ENCODE results near the gene TAOK2. TPM values are rescaled to one million over a fixed set of nuclear protein-coding genes. Genes with fewer than 3 reads are reported as not detected.
"Not testable (repeated sequence)": the region's sequence is repeated elsewhere in the genome, so short reads cannot be mapped to it uniquely, and the experiment has no call there.

Gene TAOK2
- total RNA-seq, 6 donors from 2014 or later, result 70.2 to 195 (median 81.5) TPM

DNA sequence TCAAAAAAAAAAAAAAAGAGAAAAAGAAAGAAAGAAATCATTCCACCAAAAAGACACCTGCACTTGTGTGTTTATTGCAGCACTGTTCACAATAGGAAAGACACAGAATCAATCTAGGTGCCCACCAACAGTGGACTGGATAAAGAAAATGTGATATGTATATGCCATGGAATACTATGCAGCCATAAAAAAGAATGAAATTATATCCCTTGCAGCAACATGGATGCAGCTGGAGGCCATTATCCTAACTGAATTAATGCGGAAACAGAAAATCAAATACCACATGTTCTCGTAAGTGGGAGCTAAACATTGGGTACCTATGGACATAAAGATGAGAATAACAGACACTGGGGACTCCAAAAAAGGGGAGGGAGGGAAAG is 43.6 kb downstream of the TAOK2 start:
- Histone ChIP-seq H3K27ac (no peak overlapping the region), H3K27me3 (peaks cover 0 to under 1% (median 0%) of the 10 kb centered on the region in 4 donors), H3K9me3 (no peaks in the 10 kb centered on the region), H3K4me3 (no peak overlapping the region), H3K36me3 (no peaks in the 10 kb centered on the region), H3K4me1 (peaks cover 10 to 14% (median 12%) of the 10 kb centered on the region in 4 donors)
- DNase-seq (no peak), ATAC-seq (ENCODE audit: low FRiP score in 2 of 2) (no peak)
- TF ChIP-seq POLR2AphosphoS5 (IDR thresholded peaks at IDR 0.05), result no peak
- TF ChIP-seq POLR2A (IDR thresholded peaks at IDR 0.05), result no peak
- no peak for TF ChIP-seq EP300 (IDR thresholded peaks at IDR 0.05)
- TF ChIP-seq, protein P1, sequence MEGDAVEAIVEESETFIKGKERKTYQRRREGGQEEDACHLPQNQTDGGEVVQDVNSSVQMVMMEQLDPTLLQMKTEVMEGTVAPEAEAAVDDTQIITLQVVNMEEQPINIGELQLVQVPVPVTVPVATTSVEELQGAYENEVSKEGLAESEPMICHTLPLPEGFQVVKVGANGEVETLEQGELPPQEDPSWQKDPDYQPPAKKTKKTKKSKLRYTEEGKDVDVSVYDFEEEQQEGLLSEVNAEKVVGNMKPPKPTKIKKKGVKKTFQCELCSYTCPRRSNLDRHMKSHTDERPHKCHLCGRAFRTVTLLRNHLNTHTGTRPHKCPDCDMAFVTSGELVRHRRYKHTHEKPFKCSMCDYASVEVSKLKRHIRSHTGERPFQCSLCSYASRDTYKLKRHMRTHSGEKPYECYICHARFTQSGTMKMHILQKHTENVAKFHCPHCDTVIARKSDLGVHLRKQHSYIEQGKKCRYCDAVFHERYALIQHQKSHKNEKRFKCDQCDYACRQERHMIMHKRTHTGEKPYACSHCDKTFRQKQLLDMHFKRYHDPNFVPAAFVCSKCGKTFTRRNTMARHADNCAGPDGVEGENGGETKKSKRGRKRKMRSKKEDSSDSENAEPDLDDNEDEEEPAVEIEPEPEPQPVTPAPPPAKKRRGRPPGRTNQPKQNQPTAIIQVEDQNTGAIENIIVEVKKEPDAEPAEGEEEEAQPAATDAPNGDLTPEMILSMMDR (IDR thresholded peaks at IDR 0.05), result no peak
- WGBS, 2 donors, result 95 to 97% methylated on average over 2 of the region's 2 CpGs

DNA sequence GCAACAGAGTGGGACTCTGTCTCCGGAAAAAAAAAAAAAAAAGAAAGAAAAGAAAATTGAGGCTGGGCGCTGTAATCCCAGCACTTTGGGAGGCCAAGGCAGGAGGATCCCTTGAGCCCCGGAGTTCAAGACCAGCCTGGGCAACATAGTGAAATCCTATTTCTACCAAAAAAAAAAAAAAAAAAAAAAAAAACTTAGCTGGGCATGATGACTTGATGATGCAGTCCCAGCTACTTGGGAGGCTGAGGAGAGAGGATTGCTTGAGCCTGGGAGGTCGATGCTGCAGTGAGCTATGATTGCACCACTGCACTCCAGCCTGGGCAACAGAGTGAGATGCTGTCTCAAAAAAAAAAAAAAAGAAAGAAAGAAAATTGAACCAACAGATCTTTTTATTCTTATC is 44.3 kb downstream of the TAOK2 start:
- not testable (repeated sequence) for H3K36me3 ChIP-seq; DNase-seq; H3K4me3 ChIP-seq; H3K27ac ChIP-seq; H3K9me3 ChIP-seq; H3K27me3 ChIP-seq; ATAC-seq (ENCODE audit: low FRiP score in 2 of 2)
- 82 to 87% methylated on average over 4 of the region's 4 CpGs for WGBS, 2 donors
- H3K4me1 ChIP-seq, result peaks cover 10 to 14% (median 12%) of the 10 kb centered on the region in 4 donors

GRCh38 chr16:30018731-30019158 is 45.1 kb downstream of the TAOK2 start:
- Histone ChIP-seq H3K4me1 (peaks cover 10 to 14% (median 12%) of the 10 kb centered on the region in 4 donors), H3K27me3 (no peaks in the 10 kb centered on the region), H3K27ac (no peak overlapping the region), H3K9me3 (no peaks in the 10 kb centered on the region), H3K36me3 (no peaks in the 10 kb centered on the region), H3K4me3 (no peak overlapping the region)
- no peak for DNase-seq
- no peak for ATAC-seq (ENCODE audit: low FRiP score in 2 of 2)
- WGBS, 2 donors, result 64 to 70% methylated on average over 4 of the region's 4 CpGs
- TF ChIP-seq POLR2AphosphoS5 (IDR thresholded peaks at IDR 0.05) (no peak), EP300 (IDR thresholded peaks at IDR 0.05) (no peak), POLR2A (IDR thresholded peaks at IDR 0.05) (no peak)
- TF ChIP-seq, protein P1 (IDR thresholded peaks at IDR 0.05), result no peak

DNA sequence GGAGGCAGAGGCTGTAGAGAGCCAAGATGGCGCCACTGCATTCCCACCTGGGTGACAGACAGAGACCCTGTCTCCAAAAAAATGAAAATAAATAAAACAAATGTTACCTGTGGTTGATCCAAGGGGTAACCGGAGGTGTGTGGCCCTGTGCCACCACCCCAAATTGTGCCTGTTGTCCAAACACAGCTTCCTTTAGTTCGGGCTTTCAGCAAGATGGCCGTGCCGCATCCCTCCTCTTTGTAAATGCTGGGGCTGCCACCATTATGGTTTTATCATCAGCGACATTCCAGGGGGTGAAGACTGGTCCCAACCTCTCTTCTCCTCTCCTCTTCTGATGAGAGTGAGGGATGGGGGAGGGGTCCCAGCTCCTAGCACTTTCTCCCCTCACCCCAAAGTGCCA is 49.2 kb downstream of the TAOK2 start, which contains the start of gene C16orf92:
C16orf92 (plus strand) TSS at position 312 of the 400 bp plus-strand sequence. CDS start 143 bp downstream, outside the sequence.
- 82 to 84% methylated on average over 6 of the region's 6 CpGs for WGBS, 2 donors
- Histone ChIP-seq H3K4me1 (peaks cover 10 to 14% (median 12%) of the 10 kb centered on the region in 4 donors), H3K9me3 (no peaks in the 10 kb centered on the region)

GRCh38 chr16:30023586-30023985 is 49.9 kb downstream of the TAOK2 start:
- TF ChIP-seq, protein P1 (IDR thresholded peaks at IDR 0.05), result no peak
- TF ChIP-seq POLR2AphosphoS5 (IDR thresholded peaks at IDR 0.05) (no peak), POLR2A (IDR thresholded peaks at IDR 0.05) (no peak), EP300 (IDR thresholded peaks at IDR 0.05) (no peak)
- peaks cover 10 to 14% (median 12%) of the 10 kb centered on the region in 4 donors for H3K4me1 ChIP-seq
- DNase-seq, result no peak
- no peaks in the 10 kb centered on the region for H3K36me3 ChIP-seq
- no peaks in the 10 kb centered on the region for H3K9me3 ChIP-seq
- H3K4me3 ChIP-seq, result no peak overlapping the region
- WGBS, 2 donors, result 80 to 85% methylated on average over 9 to 11 of the region's 11 CpGs
- ATAC-seq (ENCODE audit: low FRiP score in 2 of 2), result no peak
- peaks cover 0 to under 1% (median under 1%) of the 10 kb centered on the region in 4 donors for H3K27me3 ChIP-seq
- H3K27ac ChIP-seq, result no peak overlapping the region

More for the DNA sequence above, 49.2 kb downstream of the TAOK2 start, which contains the start of gene C16orf92:
- DNase-seq (no peak), ATAC-seq (ENCODE audit: low FRiP score in 2 of 2) (no peak)
- TF ChIP-seq, protein P1 (IDR thresholded peaks at IDR 0.05), result no peak
- TF ChIP-seq EP300 (IDR thresholded peaks at IDR 0.05) (no peak), POLR2A (IDR thresholded peaks at IDR 0.05) (no peak), POLR2AphosphoS5 (IDR thresholded peaks at IDR 0.05) (no peak)
- H3K36me3 ChIP-seq, result no peaks in the 10 kb centered on the region
- no peak within 1 kb of the TSS for H3K4me3 ChIP-seq
- H3K27me3 ChIP-seq, result no peaks in the 10 kb centered on the region
- H3K27ac ChIP-seq, result no peak within 1 kb of the TSS
